GM23338 (cell line): ENCODE measurements around the gene GCSH. TPM values are rescaled to one million over a fixed set of nuclear protein-coding genes. Genes with fewer than 3 reads are reported as not detected.

Source experiments
- ATAC-seq: fragments of 200-7000 bp; cut with Tn5 transposase; 3 replicates; pipeline ENCODE4 v1.9.1; 2020
- DNase-seq: peaks from one replicate; pipeline ENCODE4 v3.0.0-alpha.2; 2015; ENCODE audit warnings: low spot score
- H2AFZ ChIP-seq: fragments of 200-600 bp; sonication (generic); 2 replicates; pipeline ENCODE4 v1.8.0; 2016; ENCODE audit warnings: antibody characterized with exemption, mild to moderate bottlenecking, moderate library complexity
- H3F3A ChIP-seq: fragments of 200-600 bp; sonication (generic); replicated peaks from 2 replicates; pipeline ENCODE4 v1.8.0; 2017; ENCODE audit warnings: antibody characterized with exemption, mixed run types, low read depth
- H3K27ac ChIP-seq: fragments of 200-600 bp; sonication (generic); 2 replicates; pipeline ENCODE4 v1.6.1; 2016; ENCODE audit warnings: low read depth
- H3K27me3 ChIP-seq: fragments of 200-600 bp; sonication (generic); 2 replicates; pipeline ENCODE4 v1.8.0; 2016; ENCODE audit warnings: mild to moderate bottlenecking, mixed run types, moderate library complexity; ENCODE audit not compliant: insufficient read depth
- H3K36me3 ChIP-seq: fragments of 200-600 bp; sonication (generic); 2 replicates; pipeline ENCODE4 v1.8.0; 2016; ENCODE audit warnings: mild to moderate bottlenecking; ENCODE audit not compliant: insufficient read depth
- H3K4me1 ChIP-seq: fragments of 200-600 bp; sonication (generic); 2 replicates; pipeline ENCODE4 v1.8.0; 2016; ENCODE audit warnings: mild to moderate bottlenecking, moderate library complexity; ENCODE audit not compliant: insufficient read depth
- H3K4me2 ChIP-seq: fragments of 200-600 bp; sonication (generic); 2 replicates; pipeline ENCODE4 v1.7.1; 2017; ENCODE audit warnings: mixed run types
- H3K4me3 ChIP-seq: fragments of 200-600 bp; sonication (generic); 2 replicates; pipeline ENCODE4 v1.6.1; 2016; ENCODE audit warnings: mixed run types
- H3K79me2 ChIP-seq: fragments of 200-600 bp; sonication (generic); replicated peaks from 2 replicates; pipeline ENCODE4 v1.8.0; 2017; ENCODE audit warnings: mild to moderate bottlenecking; ENCODE audit not compliant: insufficient read depth
- H3K9me2 ChIP-seq: fragments of 200-600 bp; sonication (generic); 2 replicates; pipeline ENCODE4 v1.8.0; 2017; ENCODE audit not compliant: insufficient read depth
- H4K20me1 ChIP-seq: fragments of 200-600 bp; sonication (generic); replicated peaks from 2 replicates; pipeline ENCODE4 v1.8.0; 2017; ENCODE audit warnings: mild to moderate bottlenecking; ENCODE audit not compliant: insufficient read depth
- H3K27ac Mint-ChIP-seq: 2 replicates; pipeline ENCODE4 v1.8.0; 2020; ENCODE audit warnings: inconsistent platforms, mild to moderate bottlenecking, moderate library complexity, mixed read lengths
- H3K27me3 Mint-ChIP-seq: 3 replicates; pipeline ENCODE4 v1.8.0; 2022; ENCODE audit warnings: low read depth, mild to moderate bottlenecking, moderate library complexity, mixed read lengths, inconsistent platforms; ENCODE audit not compliant: insufficient read depth, poor library complexity
- H3K36me3 Mint-ChIP-seq: 3 replicates; pipeline ENCODE4 v1.8.0; 2021; ENCODE audit warnings: low read depth, mild to moderate bottlenecking, inconsistent platforms, moderate library complexity, mixed read lengths
- H3K4me1 Mint-ChIP-seq: 3 replicates; pipeline ENCODE4 v1.8.0; 2020; ENCODE audit warnings: mild to moderate bottlenecking, inconsistent platforms, mixed read lengths
- H3K4me3 Mint-ChIP-seq: 3 replicates; pipeline ENCODE4 v1.8.0; 2021; ENCODE audit warnings: moderate library complexity, mild to moderate bottlenecking, inconsistent platforms, mixed read lengths
- H3K9me3 Mint-ChIP-seq: 3 replicates; pipeline ENCODE4 v1.8.0; 2020; ENCODE audit warnings: moderate library complexity, mild to moderate bottlenecking, inconsistent platforms, mixed read lengths
- CREB1 ChIP-seq: fragments of 250-450 bp; sonication (Bioruptor Pico); IDR thresholded peaks from 2 replicates; pipeline ENCODE4 v1.5.0; 2020; ENCODE audit warnings: low read depth, mild to moderate bottlenecking, moderate library complexity
- CTCF ChIP-seq, 2 experiments: fragments of 200-600 bp in 1 of 2; sonication (generic) in 1 of 2; conservative IDR thresholded peaks; 2 replicates each; pipeline versions ENCODE4 v1.5.1 to v1.6.1; 2016 to 2017; ENCODE audit warnings: antibody characterized with exemption in 2 of 2, low read depth in 2 of 2, mild to moderate bottlenecking in 2 of 2, moderate library complexity in 1 of 2
- EZH2 ChIP-seq: fragments of 200-600 bp; sonication (generic); IDR thresholded peaks from one replicate; pipeline ENCODE4 v1.8.0; 2017; ENCODE audit warnings: antibody characterized with exemption, mild to moderate bottlenecking, low read depth; ENCODE audit not compliant: unreplicated experiment
- EZH2phosphoT487 ChIP-seq: fragments of 200-600 bp; sonication (generic); IDR thresholded peaks from one replicate; pipeline ENCODE4 v1.8.1; 2018; ENCODE audit warnings: antibody characterized with exemption; ENCODE audit not compliant: unreplicated experiment
- JUNB ChIP-seq: IDR thresholded peaks from one replicate; pipeline ENCODE4 v1.6.1; 2016; ENCODE audit warnings: antibody characterized with exemption; ENCODE audit not compliant: unreplicated experiment
- NANOG ChIP-seq: IDR thresholded peaks from 2 replicates; pipeline ENCODE4 v1.6.1; 2016; ENCODE audit warnings: antibody characterized with exemption, borderline replicate concordance
- POLR2AphosphoS5 ChIP-seq: IDR thresholded peaks from 2 replicates; pipeline ENCODE4 v1.6.1; 2016; ENCODE audit warnings: antibody characterized with exemption, low read depth
- REST ChIP-seq: IDR thresholded peaks from one replicate; pipeline ENCODE4 v1.6.1; 2018; ENCODE audit warnings: antibody characterized with exemption; ENCODE audit not compliant: unreplicated experiment
- STAT1 ChIP-seq: IDR thresholded peaks from one replicate; pipeline ENCODE4 v1.6.1; 2016; ENCODE audit warnings: antibody characterized with exemption; ENCODE audit not compliant: unreplicated experiment
- ZNF114 ChIP-seq: fragments of 250-450 bp; sonication (Bioruptor Pico); IDR thresholded peaks from 2 replicates; pipeline ENCODE4 v1.5.0; 2020; ENCODE audit warnings: mild to moderate bottlenecking, moderate library complexity
- ZNF331 ChIP-seq: fragments of 250-450 bp; sonication (Bioruptor Pico); IDR thresholded peaks from 2 replicates; pipeline ENCODE4 v1.5.0; 2020; ENCODE audit warnings: low read depth, mild to moderate bottlenecking, moderate library complexity
- ZNF462 ChIP-seq: fragments of 250-450 bp; sonication (Bioruptor Pico); IDR thresholded peaks from 2 replicates; pipeline ENCODE4 v1.5.0; 2020; ENCODE audit warnings: mild to moderate bottlenecking, moderate library complexity
- polyA plus RNA-seq: library from polyadenylated mRNA; unstranded; fragments of >200 nt; fragmentation: Nextera tagmentation; extraction: Ambion mirVana; gene quantifications from 2 replicates; pipeline ENCODE4 v1.2.1, GENCODE V29; 2016
- total RNA-seq: library from RNA; depleted of rRNA; stranded (reverse); fragments of >200 nt; shearing (Covaris generic); gene quantifications from 2 replicates; pipeline ENCODE4 v1.2.3, GENCODE V29; 2014

The GCSH gene
- total and polyA plus RNA-seq, 2 experiments from 2014 or later = 118 to 389 TPM

- peaks cover 74% of the 10 kb centered on the region for H3K36me3 Mint-ChIP-seq
- TF ChIP-seq REST (no peak), EZH2phosphoT487 (no peak), JUNB (no peak), NANOG (no peak), CTCF (conservative IDR thresholded peaks at IDR 0.05; ENCODE audit: low read depth in 2 of 2) (no peak), STAT1 (no peak), POLR2AphosphoS5 (no peak), ZNF462 (CRISPR knock-in tag) (no peak), EZH2 (no peak), CREB1 (CRISPR knock-in tag) (no peak), ZNF331 (CRISPR knock-in tag) (no peak), ZNF114 (no peak)
- H3K27ac Mint-ChIP-seq = no peak overlapping the region
Observed at GRCh38 chr16:81041696-81042095, 54.5 kb downstream of the GCSH start.

More at GRCh38 chr16:81041696-81042095, 54.5 kb downstream of the GCSH start:
- Histone ChIP-seq H3K79me2 (peaks cover 40% of the 10 kb centered on the region), H3K27ac (no peak overlapping the region), H3K9me2 (0 out of 2 replicates have a peak, but pooled peaks cover 4% of the 10 kb centered on the region), H2AFZ (no peak overlapping the region), H4K20me1 (peaks cover 24% of the 10 kb centered on the region), H3F3A (no peaks in the 10 kb centered on the region), H3K4me3 (no peak overlapping the region), H3K36me3 (peaks cover 36% of the 10 kb centered on the region), H3K4me2 (no peak overlapping the region), H3K4me1 (peaks cover 7% of the 10 kb centered on the region), H3K27me3 (no peaks in the 10 kb centered on the region)
- ATAC-seq = no peak
- Mint-ChIP-seq H3K9me3 (no peaks in the 10 kb centered on the region), H3K27me3 (peaks cover 3% of the 10 kb centered on the region), H3K4me1 (peaks cover 9% of the 10 kb centered on the region), H3K4me3 (no peak overlapping the region)
- no peak for DNase-seq
